RWPE1 (cell line): ENCODE data around the gene SLC25A33.

Source experiments
- CTCF ChIA-PET: fragments of 350-600 bp; sonication (Branson Sonifier 250); formaldehyde crosslinking; extraction: SDS; loops from one replicate; lab custom pipeline; 2021; lab: Yijun Ruan, JAX
- POLR2A ChIA-PET: fragments of 400-600 bp; formaldehyde crosslinking; extraction: SDS; loops from one replicate; lab custom pipeline; 2020; ENCODE audit warnings: antibody characterized with exemption; ENCODE audit not compliant: low non-redundant PET; lab: Yijun Ruan, JAX
- DNase-seq: peaks from one replicate; pipeline ENCODE4 v3.0.0; 2012; ENCODE audit warnings: low spot score
- H3K27ac ChIP-seq: fragments of 450-650 bp; 2 replicates; pipeline ENCODE4 v1.5.1; 2017
- CTCF ChIP-seq: fragments of 450-650 bp; conservative IDR thresholded peaks from 2 replicates; pipeline ENCODE4 v1.5.1; 2017; ENCODE audit warnings: low read depth, mild to moderate bottlenecking

Gene SLC25A33

GRCh38 chr1:9596415-9597123 lies 57.3 kb downstream of the SLC25A33 start:
- CTCF ChIA-PET: no interaction called here
- no peak for DNase-seq
- POLR2A ChIA-PET: no interaction called here
- H3K27ac ChIP-seq: peak overlapping the region; percentile 83
- no peak for TF ChIP-seq CTCF

GRCh38 chr1:9597361-9598315 lies 58.4 kb downstream of the SLC25A33 start:
- peak overlapping the region; percentile 83 for H3K27ac ChIP-seq
- no peak for DNase-seq
- TF ChIP-seq CTCF: no peak
- ChIA-PET POLR2A (no interaction called here), CTCF (interaction anchor here (0.8 to 0.9 kb wide), 2 partner anchors 15 to 18 kb away, joined by 4 read pairs; no protein-coding TSS in a partner anchor)

GRCh38 chr1:9598316-9598700 lies 59.0 kb downstream of the SLC25A33 start:
- no peak for DNase-seq
- no peak for TF ChIP-seq CTCF
- POLR2A ChIA-PET: no interaction called here
- peak overlapping the region; percentile 83 for H3K27ac ChIP-seq
- CTCF ChIA-PET: interaction anchor here (0.9 kb wide), 1 partner anchor 14 kb away, joined by 4 read pairs; no protein-coding TSS in a partner anchor

GRCh38 chr1:9599741-9600140 lies 60.5 kb downstream of the SLC25A33 start:
- POLR2A ChIA-PET: no interaction called here
- H3K27ac ChIP-seq: peak overlapping the region; percentile 1; the same call in 1 of the 2 replicates
- CTCF ChIA-PET: no interaction called here
- TF ChIP-seq CTCF: no peak
- DNase-seq: no peak

GRCh38 chr1:9600861-9601834 lies 61.9 kb downstream of the SLC25A33 start:
- POLR2A ChIA-PET: no interaction called here

More at GRCh38 chr1:9600861-9601834, 61.9 kb downstream of the SLC25A33 start:
- no peak overlapping the region for H3K27ac ChIP-seq
- CTCF ChIA-PET: no interaction called here
- no peak for DNase-seq
- TF ChIP-seq CTCF: no peak
